ENCODE results near the gene FARP1.

FARP1 gene

DNA sequence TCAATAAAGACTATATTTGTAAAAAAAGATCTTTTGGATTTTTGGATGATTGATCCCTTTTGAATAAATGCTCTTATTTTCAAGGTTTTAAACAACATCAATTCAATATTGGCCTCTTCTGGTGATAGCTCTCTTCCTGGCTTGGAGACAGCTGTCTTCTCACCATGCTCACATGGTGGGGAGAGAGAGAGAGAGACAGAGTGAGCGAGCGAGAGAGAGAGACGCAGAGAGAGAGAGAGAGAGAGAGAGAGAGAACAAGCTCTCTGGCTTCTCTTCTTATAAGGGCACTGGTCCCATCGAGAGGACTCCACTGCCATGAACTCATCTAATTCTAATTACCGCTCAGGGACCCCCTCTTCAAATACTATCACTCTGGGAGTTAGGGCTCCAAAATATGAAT, 32.1 kb upstream of the FARP1 start:
- TF ChIP-seq GATA2 (IDR thresholded peaks at IDR 0.05; ENCODE audit: low read depth, low read length): no peak
- no peak for TF ChIP-seq GATA3 (IDR thresholded peaks at IDR 0.05; ENCODE audit: low read depth, low read length)

DNA sequence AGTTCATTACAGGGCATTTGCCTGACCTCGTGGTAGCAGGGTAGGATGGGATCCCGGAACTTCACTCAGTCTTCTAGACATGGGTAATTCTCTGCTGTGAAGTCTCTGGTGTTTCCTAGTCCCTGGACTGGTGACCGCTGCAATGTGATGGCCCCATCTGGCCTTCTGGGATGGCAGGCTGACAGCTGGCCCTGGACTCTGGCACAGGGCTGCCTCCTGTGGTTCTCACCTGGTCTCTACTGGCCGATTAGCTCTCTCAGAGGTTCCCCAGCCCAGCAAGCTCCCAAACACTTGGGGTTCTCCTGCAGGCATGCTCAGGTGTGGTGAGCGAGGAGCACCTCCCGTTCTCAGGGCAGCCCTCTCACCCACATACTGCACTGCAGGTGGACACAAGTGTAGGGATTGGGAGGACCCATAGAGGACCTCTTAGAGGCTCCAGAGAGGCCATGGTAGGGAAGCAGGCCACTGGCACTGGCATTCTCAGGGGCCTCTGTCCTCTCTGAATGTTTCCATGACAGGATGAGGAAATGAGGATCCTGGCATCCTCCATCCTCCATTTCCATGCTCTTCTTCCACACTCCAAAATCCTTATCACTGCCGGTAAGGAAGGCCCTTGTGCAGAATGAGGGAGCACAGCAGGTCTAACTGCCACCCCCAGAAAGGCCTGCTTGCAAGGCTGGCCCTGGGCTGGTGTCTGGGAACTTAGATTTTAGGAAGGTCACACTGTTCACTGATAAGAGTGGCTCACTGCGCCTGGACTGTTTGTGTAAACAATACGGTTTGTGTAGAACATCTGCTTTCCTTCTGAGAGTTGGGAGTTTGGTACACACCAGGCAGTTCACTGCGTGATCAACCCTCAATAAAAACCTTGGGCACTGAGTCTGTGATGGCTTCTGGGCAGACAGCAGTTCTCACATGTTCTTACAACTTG, 31.5 kb upstream of the FARP1 start:
- no peak for TF ChIP-seq GATA3 (IDR thresholded peaks at IDR 0.05; ENCODE audit: low read depth, low read length)
- no peak for TF ChIP-seq GATA2 (IDR thresholded peaks at IDR 0.05; ENCODE audit: low read depth, low read length)

DNA sequence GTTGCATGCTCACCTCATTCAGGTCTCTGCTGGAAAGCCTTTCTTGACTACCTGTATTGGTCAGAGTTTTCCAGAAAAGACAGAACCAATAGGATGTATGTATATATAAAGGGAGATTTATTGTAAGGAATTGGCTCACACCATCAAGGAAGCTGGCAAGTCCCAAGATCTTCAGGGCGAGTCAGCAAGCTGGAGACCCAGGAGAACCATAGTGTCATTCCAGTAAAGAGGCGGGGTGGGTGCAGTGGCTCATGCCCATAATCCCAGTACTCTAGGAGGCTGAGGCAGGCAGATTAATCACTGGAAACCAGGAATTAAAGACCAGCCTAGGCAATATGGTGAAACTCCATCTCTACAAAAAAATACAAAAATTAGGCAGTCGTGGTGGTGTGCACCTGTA, 30.4 kb upstream of the FARP1 start:
- TF ChIP-seq GATA2 (IDR thresholded peaks at IDR 0.05; ENCODE audit: low read depth, low read length) (no peak), GATA3 (IDR thresholded peaks at IDR 0.05; ENCODE audit: low read depth, low read length) (no peak)

DNA sequence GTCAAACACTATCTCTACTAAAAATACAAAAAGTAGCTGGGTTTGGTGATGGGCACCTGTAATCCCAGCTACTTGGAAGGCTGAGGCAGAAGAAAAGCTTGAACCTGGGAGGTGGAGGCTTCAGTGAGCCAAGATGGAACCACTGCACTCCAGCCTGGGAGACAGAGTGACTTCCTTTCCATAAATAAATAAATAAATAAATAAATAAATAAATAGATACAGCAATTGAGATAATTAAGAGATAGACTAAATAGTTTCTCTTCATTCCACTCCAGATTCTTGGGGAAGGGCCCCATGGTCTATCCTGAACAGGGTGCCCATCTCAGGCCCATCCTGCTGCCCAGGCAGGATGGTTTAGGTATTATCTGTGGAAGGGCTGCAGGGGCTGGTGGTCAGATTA, 24.0 kb upstream of the FARP1 start:
- no peak for TF ChIP-seq GATA2 (IDR thresholded peaks at IDR 0.05; ENCODE audit: low read depth, low read length)
- no peak for TF ChIP-seq GATA3 (IDR thresholded peaks at IDR 0.05; ENCODE audit: low read depth, low read length)

DNA sequence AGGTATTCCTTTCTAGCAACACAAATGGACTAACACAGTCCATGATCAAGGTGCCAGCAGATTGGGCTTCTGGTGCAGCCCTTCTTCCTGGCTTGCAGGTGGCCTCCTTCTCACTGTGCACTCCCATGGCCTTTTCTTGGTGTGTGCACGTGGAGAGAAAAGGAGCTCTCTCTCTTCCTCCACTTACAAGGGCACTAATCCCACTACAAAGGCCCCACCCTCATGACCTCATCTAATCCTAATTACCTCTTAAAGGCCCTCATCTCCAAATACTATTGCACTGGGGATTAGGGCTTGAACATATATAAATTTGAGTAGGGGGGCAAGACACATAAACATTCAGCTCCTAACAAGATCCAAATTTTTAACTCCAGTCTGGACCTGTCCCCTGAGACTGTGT, 19.7 kb upstream of the FARP1 start:
- TF ChIP-seq GATA2 (IDR thresholded peaks at IDR 0.05; ENCODE audit: low read depth, low read length) (no peak), GATA3 (IDR thresholded peaks at IDR 0.05; ENCODE audit: low read depth, low read length) (no peak)

DNA sequence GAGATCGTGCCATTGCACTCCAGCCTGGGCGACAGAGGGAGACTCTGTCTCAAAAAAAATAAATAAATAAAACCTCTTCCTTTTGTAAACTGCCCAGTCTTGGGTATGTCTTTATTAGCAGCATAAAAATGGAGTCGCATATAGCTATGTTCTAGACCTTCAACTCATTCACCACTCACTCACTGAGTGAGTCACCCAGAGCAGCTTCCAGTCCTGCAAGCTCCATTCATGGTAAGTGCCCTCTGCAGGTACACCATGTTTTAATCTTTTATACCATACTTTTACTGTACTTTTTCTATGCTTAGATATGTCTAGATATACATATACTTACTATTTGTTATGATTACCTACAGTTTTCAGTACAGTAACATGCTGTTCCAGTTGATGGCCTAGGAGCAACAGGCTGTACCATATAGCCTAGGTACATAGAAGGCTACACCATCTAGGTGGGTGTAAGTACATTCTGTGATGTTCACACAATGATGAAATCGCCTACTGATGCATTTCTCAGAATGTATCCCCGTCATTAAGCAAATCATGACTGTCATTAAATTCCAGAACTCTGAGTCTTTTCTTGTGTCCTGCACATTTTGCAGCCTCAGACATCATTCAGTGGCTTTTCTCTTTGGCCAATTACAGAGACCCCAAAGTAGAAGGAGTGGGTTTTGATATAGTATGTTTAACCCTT, 13.7 kb upstream of the FARP1 start:
- TF ChIP-seq GATA2 (IDR thresholded peaks at IDR 0.05; ENCODE audit: low read depth, low read length) (no peak), GATA3 (IDR thresholded peaks at IDR 0.05; ENCODE audit: low read depth, low read length) (no peak)

DNA sequence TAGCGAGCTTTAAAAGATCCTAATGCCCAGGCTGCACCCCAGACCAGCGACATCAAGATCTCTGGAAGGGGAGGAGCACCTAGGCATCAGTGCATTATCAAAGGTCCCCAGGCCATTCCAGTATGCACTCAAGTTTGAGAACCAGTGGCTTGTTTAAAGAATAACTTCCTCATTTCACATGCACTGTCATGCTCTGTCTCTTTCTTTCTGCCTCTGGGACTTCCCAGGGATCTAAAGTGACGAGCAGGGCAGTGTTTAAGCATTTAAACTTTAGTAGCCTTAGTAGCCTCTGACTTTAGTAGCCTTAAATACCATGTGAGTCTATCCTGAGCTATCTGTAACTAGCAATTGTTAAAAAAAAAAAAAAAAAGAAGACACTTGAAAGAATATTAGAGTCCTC, 8.9 kb upstream of the FARP1 start:
- TF ChIP-seq GATA3 (IDR thresholded peaks at IDR 0.05; ENCODE audit: low read depth, low read length): no peak
- TF ChIP-seq GATA2 (IDR thresholded peaks at IDR 0.05; ENCODE audit: low read depth, low read length): no peak

DNA sequence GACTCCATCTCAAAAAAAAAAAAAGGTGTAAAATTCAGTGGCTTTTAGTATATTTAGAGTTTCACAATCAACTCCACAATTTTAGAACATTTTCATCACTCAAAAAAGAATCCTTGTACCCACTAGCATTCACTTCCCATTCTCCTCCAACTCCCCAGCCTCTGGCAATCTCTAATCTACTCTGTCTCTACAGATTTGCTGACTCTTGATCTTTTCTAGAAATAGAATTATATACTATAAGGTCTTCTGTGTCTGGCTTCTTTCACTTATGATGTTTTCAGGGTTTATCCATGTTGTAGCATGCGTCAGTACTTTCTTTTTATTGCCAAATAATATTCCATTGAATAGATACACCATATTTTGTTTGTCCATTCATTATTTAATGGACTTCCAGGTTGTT, 8.0 kb upstream of the FARP1 start:
- TF ChIP-seq GATA2 (IDR thresholded peaks at IDR 0.05; ENCODE audit: low read depth, low read length) (no peak), GATA3 (IDR thresholded peaks at IDR 0.05; ENCODE audit: low read depth, low read length) (no peak)

DNA sequence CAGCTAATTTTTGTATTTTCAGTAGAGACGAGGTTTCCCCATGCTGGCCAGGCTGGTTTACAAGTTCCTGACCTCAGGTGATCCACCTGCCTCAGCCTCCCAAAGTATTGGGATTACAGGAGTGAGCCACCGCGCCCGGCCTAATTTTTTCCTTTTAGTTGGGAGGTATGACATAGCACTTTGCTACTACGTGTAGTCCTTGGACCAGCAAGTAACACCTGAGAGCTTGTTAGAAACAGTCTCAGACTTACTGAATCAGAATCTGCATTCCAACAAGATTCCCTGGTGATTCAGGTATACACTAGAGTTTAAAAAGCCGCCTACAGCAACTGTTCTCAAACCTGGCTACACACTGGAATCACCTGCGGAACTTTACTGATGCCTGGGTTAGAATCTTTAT, 1.8 kb upstream of the FARP1 start:
- TF ChIP-seq GATA2 (IDR thresholded peaks at IDR 0.05; ENCODE audit: low read depth, low read length): no peak
- TF ChIP-seq GATA3 (IDR thresholded peaks at IDR 0.05; ENCODE audit: low read depth, low read length): no peak

DNA sequence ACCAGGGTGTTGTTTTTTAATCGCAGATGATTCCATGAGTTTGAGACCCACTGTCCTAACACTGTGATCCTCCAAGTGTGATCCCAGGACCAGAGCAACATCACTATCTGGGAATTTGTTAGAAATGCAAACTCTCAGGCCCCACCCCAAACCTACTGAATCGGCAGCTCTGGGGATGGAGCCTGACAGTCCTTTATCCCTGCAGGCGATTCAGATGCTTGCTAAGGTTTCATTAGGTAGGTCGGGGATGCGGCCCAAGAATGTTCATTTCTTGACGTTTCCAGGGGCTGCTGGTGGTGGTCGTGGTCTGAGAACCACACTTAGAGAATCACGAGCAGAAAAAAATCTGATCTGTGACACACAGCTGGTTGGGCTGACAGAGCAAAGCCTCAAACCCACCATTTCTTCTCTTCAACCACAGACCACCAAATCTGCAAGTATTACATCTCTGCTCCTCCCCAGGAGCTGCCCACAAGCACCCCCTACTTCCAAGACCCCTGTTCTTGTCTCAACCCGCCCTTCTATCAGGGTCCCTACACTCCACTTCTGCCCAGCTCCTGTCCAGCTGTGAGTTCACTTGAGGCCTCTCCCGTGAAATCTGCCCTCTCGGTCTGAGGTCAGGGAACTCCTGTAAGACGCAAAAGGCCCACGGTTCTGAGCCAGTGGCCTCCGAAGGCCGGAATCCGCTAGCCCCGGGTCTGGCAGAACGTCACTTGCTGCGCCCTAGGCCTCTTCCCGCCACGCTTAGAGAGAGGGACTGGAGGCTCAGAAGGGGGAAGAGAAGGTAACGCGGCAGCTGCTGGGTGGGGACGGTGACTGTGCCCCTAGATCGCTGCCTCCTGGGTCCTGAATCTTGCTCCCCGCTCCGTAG, 1.1 kb upstream of the FARP1 start:
- no peak for TF ChIP-seq GATA2 (IDR thresholded peaks at IDR 0.05; ENCODE audit: low read depth, low read length)

DNA sequence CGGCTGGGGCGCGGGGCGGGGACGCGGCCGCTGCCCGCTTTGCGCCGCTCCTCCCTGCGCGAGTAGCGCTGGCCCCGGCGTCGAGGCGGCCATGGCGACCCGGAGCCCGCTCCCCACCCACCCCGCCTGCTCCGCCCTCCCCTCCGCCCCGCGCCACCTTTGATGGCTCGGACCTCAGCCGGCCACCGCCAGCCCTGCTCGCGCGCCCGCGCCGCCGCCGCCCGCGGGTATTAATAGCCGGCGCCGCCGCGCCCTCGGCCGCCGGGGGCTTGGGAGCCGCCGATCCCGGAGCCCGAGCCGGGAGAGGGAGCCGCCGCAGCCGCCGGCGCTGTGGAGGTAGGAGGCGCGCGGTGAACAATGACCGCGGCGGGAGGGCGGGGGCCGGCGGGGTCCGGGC, 261 bp downstream of the FARP1 start:
- TF ChIP-seq GATA3 (IDR thresholded peaks at IDR 0.05; ENCODE audit: low read depth, low read length) (no peak), GATA2 (IDR thresholded peaks at IDR 0.05; ENCODE audit: low read depth, low read length) (no peak)

DNA sequence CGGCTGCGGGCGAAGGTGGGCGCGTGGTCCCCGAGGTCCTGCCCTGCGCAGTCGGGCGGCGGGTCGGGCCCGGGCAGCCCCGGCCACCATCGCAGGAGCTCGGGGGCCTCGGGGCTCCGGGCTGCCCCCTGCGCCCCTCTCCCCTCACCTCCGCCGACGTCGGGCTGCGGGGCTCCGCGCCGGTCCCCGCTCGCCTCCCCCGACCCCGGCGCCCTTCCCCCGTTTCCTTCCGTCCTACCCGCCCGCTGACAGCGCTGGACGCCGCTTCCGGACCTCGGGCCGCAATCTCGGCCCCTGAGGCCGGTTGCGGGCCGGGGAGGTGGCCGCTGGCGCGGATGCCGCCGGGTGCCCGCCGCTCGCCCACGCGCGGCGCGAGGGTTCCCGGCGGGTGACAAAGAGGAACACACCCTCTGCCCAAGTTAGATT, 720 bp downstream of the FARP1 start:
- no peak; the same call in 1 of the 2 replicates for TF ChIP-seq GATA2 (IDR thresholded peaks at IDR 0.05; ENCODE audit: low read depth, low read length)

DNA sequence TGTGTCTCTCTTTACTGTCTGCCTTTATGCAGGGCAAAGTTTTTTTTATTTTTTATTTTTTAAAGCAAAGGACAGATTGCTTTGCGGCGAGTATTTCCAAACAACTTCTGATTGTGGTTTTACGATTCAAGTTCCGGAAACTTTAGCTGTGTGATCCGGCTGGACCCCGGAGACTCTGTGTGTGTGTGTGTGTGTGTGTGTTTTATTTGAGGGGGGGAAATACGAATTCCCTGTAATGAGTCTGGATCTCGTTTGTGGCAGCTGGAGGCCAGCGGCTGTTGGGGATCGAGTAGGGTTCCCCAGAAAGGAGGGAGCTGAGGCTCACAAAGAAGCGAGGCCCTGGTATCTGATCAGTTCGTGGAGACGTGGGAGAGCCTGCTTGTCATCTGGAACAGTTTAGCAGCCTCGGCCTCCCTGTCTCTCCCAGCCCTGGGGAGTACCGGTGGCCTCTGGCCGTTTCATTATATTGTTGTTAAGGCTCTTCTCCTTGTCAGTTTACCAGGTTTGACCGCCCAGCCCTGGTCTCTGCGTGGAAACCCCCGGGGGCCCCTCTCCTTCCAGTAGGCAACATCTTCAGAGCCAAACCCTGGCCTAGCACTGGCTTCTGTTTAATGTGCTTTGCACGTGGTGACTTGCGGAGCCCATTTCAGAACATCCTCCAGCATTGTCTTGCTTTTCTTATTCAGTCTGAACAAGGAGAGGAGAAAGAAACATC, 1.3 kb downstream of the FARP1 start:
- no peak for TF ChIP-seq GATA2 (IDR thresholded peaks at IDR 0.05; ENCODE audit: low read depth, low read length)
- TF ChIP-seq GATA3 (IDR thresholded peaks at IDR 0.05; ENCODE audit: low read depth, low read length): no peak

All from SH-SY5Y (cell line).